Measurements from ENCODE around the gene RIMKLA.

GRCh38 chr1:42399315-42400100 lies 18.9 kb downstream of the RIMKLA start:
- TF ChIP-seq ELF4 (IDR thresholded peaks at IDR 0.05) = no peak
- no peak for TF ChIP-seq SUZ12 (IDR thresholded peaks at IDR 0.05)
- no peak for TF ChIP-seq BHLHE40 (IDR thresholded peaks at IDR 0.05; ENCODE audit: borderline replicate concordance)
- no peak for TF ChIP-seq FOXA1 (IDR thresholded peaks at IDR 0.05)
- no peak for TF ChIP-seq NFRKB (IDR thresholded peaks at IDR 0.05)
- no peak for TF ChIP-seq TARDBP (IDR thresholded peaks at IDR 0.05)
- TF ChIP-seq SP1 (IDR thresholded peaks at IDR 0.05) = no peak
